ENCODE measurements around the gene ABCA1. TPM values are rescaled to one million over a fixed set of nuclear protein-coding genes. Genes with fewer than 3 reads are reported as not detected.

Gene ABCA1
- total and polyA plus RNA-seq, 10 of the 15 experiments (the other 5 are each of a cell fraction or from before 2014, with no cell fraction given): 0.01 to 0.56 (median 0.16) TPM

GRCh38 chr9:104805441-104805840 lies 122.5 kb downstream of the ABCA1 start:
- ATAC-seq: no peak
- H3K9me3 ChIP-seq (replicated peaks; ENCODE audit: control insufficient read depth, insufficient read depth, low read length): no peaks in the 10 kb centered on the region
- in situ Hi-C loops (cut with MboI): no loop called here

GRCh38 chr9:104802906-104803305 lies 125.0 kb downstream of the ABCA1 start:
- Histone ChIP-seq H3K27ac (ENCODE audit: control insufficient read depth, insufficient read depth) (no peak overlapping the region), H3K4me3 (no peak overlapping the region)
- no peak for TF ChIP-seq E2F4 (IDR thresholded peaks at IDR 0.05; ENCODE audit: low read depth, low read length)
- TF ChIP-seq LARP7 (IDR thresholded peaks at IDR 0.05): no peak
- TF ChIP-seq RCOR1 (conservative IDR thresholded peaks at IDR 0.05; ENCODE audit: low read depth, low read length): no peak
- no peak for TF ChIP-seq ATF7 (IDR thresholded peaks at IDR 0.05; ENCODE audit: low read depth)
- TF ChIP-seq NKRF (conservative IDR thresholded peaks at IDR 0.05): no peak
- no peak for TF ChIP-seq EED (IDR thresholded peaks at IDR 0.05; ENCODE audit: low read depth)
- no peak for TF ChIP-seq NFXL1 (IDR thresholded peaks at IDR 0.05; ENCODE audit: borderline replicate concordance)
- no peak for TF ChIP-seq CREM (IDR thresholded peaks at IDR 0.05; ENCODE audit: low read depth)
- TF ChIP-seq SMAD1 (IDR thresholded peaks at IDR 0.05; ENCODE audit: low read depth, partially characterized antibody): no peak

More at GRCh38 chr9:104805441-104805840, 122.5 kb downstream of the ABCA1 start:
- Histone ChIP-seq H3K36me3 (ENCODE audit: control insufficient read depth in 2 of 2, insufficient read depth in 2 of 2, low read length in 1 of 2) (no peaks in the 10 kb centered on the region), H3K27ac (ENCODE audit: control insufficient read depth, insufficient read depth) (no peak overlapping the region), H3K4me2 (ENCODE audit: control insufficient read depth, insufficient read depth) (no peak overlapping the region), H3K79me2 (ENCODE audit: control insufficient read depth, insufficient read depth, low read length) (no peaks in the 10 kb centered on the region), H4K20me1 (ENCODE audit: control insufficient read depth, insufficient read depth) (no peaks in the 10 kb centered on the region), H3K27me3 (replicated peaks in 1 of 2; ENCODE audit: control insufficient read depth in 2 of 2, insufficient read depth in 2 of 2, low read length in 1 of 2) (no peaks in the 10 kb centered on the region; a peak in 1 of 4 replicates), H3K9ac (ENCODE audit: control insufficient read depth, insufficient read depth, low read length) (no peak overlapping the region), H3K4me3 (no peak overlapping the region), H3K4me1 (ENCODE audit: control insufficient read depth, insufficient read depth, low read length) (no peaks in the 10 kb centered on the region), H2AFZ (ENCODE audit: control insufficient read depth, low read depth, low read length) (no peak overlapping the region)
- no peak for TF ChIP-seq E4F1 (IDR thresholded peaks at IDR 0.05; ENCODE audit: borderline replicate concordance, partially characterized antibody)
- ChIA-PET RAD21 (ENCODE audit: unreplicated experiment) (no interaction called here), POLR2A (no interaction called here), SMC1A (ENCODE audit: uncharacterized antibody, unreplicated experiment) (no interaction called here), CTCF (no interaction called here)
- BruUV-seq (replicated peaks): no TSS peak
- 18% methylated on average over 2 of the region's 2 CpGs for WGBS (ENCODE audit: insufficient coverage, insufficient replicate concordance, low lambda C conversion rate, missing lambda C conversion rate)
- no peak for DNase-seq (ENCODE audit: low read depth, low spot score)
- intact Hi-C loops (cut with micrococcal nuclease; ENCODE audit: unreplicated experiment): no loop called here
- no peak for FAIRE-seq

More at GRCh38 chr9:104802906-104803305, 125.0 kb downstream of the ABCA1 start:
- Histone ChIP-seq H3K79me2 (ENCODE audit: control insufficient read depth, insufficient read depth, low read length) (no peaks in the 10 kb centered on the region), H4K20me1 (ENCODE audit: control insufficient read depth, insufficient read depth) (no peaks in the 10 kb centered on the region), H3K36me3 (ENCODE audit: control insufficient read depth in 2 of 2, insufficient read depth in 2 of 2, low read length in 1 of 2) (no peaks in the 10 kb centered on the region), H3K9me3 (replicated peaks; ENCODE audit: control insufficient read depth, insufficient read depth, low read length) (no peaks in the 10 kb centered on the region), H3K27me3 (replicated peaks in 1 of 2; ENCODE audit: control insufficient read depth in 2 of 2, insufficient read depth in 2 of 2, low read length in 1 of 2) (peaks cover 0 to 2% of the 10 kb centered on the region in 2 experiments; a peak in 1 of 4 replicates), H3K9ac (ENCODE audit: control insufficient read depth, insufficient read depth, low read length) (no peak overlapping the region), H3K4me2 (ENCODE audit: control insufficient read depth, insufficient read depth) (no peak overlapping the region), H2AFZ (ENCODE audit: control insufficient read depth, low read depth, low read length) (no peak overlapping the region), H3K4me1 (ENCODE audit: control insufficient read depth, insufficient read depth, low read length) (no peaks in the 10 kb centered on the region)
- FAIRE-seq (no peak), ATAC-seq (no peak), DNase-seq (ENCODE audit: low read depth, low spot score) (no peak)
- ChIA-PET CTCF (no interaction called here), SMC1A (ENCODE audit: uncharacterized antibody, unreplicated experiment) (no interaction called here), RAD21 (ENCODE audit: unreplicated experiment) (interaction anchor here (1.4 kb wide), 1 partner anchor 22 kb away, joined by 4 read pairs; no protein-coding TSS in a partner anchor), POLR2A (no interaction called here)
- 13% methylated on average over 2 of the region's 2 CpGs for WGBS (ENCODE audit: insufficient coverage, insufficient replicate concordance, low lambda C conversion rate, missing lambda C conversion rate)
- no TSS peak for BruUV-seq (replicated peaks)
- in situ Hi-C loops (cut with MboI): no loop called here
- intact Hi-C loops (cut with micrococcal nuclease; ENCODE audit: unreplicated experiment): no loop called here
